ENCODE measurements around the gene MITF.

The MITF gene

GRCh38 chr3:69993757-69994156, 254.5 kb downstream of the MITF start:
- TF ChIP-seq EZH2 (IDR thresholded peaks at IDR 0.05; ENCODE audit: borderline replicate concordance, low read length) (no peak), CTCF (IDR thresholded peaks at IDR 0.05; ENCODE audit: low read length) (no peak)
- Histone ChIP-seq H3K4me2 (ENCODE audit: low read length) (no peak overlapping the region), H4K20me1 (ENCODE audit: insufficient read depth, low read length) (no peaks in the 10 kb centered on the region), H3K9me2 (ENCODE audit: low read depth, low read length) (no peaks in the 10 kb centered on the region), H2AFZ (ENCODE audit: low read length) (no peak overlapping the region), H3K9ac (ENCODE audit: low read length) (no peak overlapping the region), H3K27me3 (ENCODE audit: insufficient read depth, low read length) (no peaks in the 10 kb centered on the region), H3F3A (ENCODE audit: insufficient read depth, low read length) (no peaks in the 10 kb centered on the region), H3K36me3 (ENCODE audit: insufficient read depth, low read length) (no peaks in the 10 kb centered on the region), H3K4me1 (ENCODE audit: insufficient read depth, low read length, severe bottlenecking) (no peaks in the 10 kb centered on the region), H3K27ac (ENCODE audit: low read depth, low read length, poor library complexity, severe bottlenecking) (no peak overlapping the region), H3K9me3 (ENCODE audit: low read length) (no peaks in the 10 kb centered on the region), H3K79me2 (ENCODE audit: insufficient read depth, low read length) (no peaks in the 10 kb centered on the region), H3K4me3 (ENCODE audit: low read depth, low read length, poor library complexity, severe bottlenecking) (no peak overlapping the region)

GRCh38 chr3:69994919-69995318, 255.7 kb downstream of the MITF start:
- no peaks in the 10 kb centered on the region for H3K9me3 ChIP-seq (ENCODE audit: low read length)
- no peak overlapping the region for H3K27ac ChIP-seq (ENCODE audit: low read depth, low read length, poor library complexity, severe bottlenecking)
- H4K20me1 ChIP-seq (ENCODE audit: insufficient read depth, low read length), result no peaks in the 10 kb centered on the region
- no peaks in the 10 kb centered on the region for H3K9me2 ChIP-seq (ENCODE audit: low read depth, low read length)
- H3K4me3 ChIP-seq (ENCODE audit: low read depth, low read length, poor library complexity, severe bottlenecking), result no peak overlapping the region
- no peaks in the 10 kb centered on the region for H3K27me3 ChIP-seq (ENCODE audit: insufficient read depth, low read length)
- no peaks in the 10 kb centered on the region for H3K36me3 ChIP-seq (ENCODE audit: insufficient read depth, low read length)
- no peak for TF ChIP-seq EZH2 (IDR thresholded peaks at IDR 0.05; ENCODE audit: borderline replicate concordance, low read length)
- no peak for TF ChIP-seq CTCF (IDR thresholded peaks at IDR 0.05; ENCODE audit: low read length)
- H3K4me1 ChIP-seq (ENCODE audit: insufficient read depth, low read length, severe bottlenecking), result no peaks in the 10 kb centered on the region
- no peak overlapping the region for H3K9ac ChIP-seq (ENCODE audit: low read length)
- no peaks in the 10 kb centered on the region for H3K79me2 ChIP-seq (ENCODE audit: insufficient read depth, low read length)
- H3F3A ChIP-seq (ENCODE audit: insufficient read depth, low read length), result no peaks in the 10 kb centered on the region
- H3K4me2 ChIP-seq (ENCODE audit: low read length), result no peak overlapping the region
- H2AFZ ChIP-seq (ENCODE audit: low read length), result no peak overlapping the region

- H3K36me3 ChIP-seq (ENCODE audit: insufficient read depth, low read length), result no peaks in the 10 kb centered on the region
- no peaks in the 10 kb centered on the region for H3K9me2 ChIP-seq (ENCODE audit: low read depth, low read length)
- H4K20me1 ChIP-seq (ENCODE audit: insufficient read depth, low read length), result no peaks in the 10 kb centered on the region
- H3K27ac ChIP-seq (ENCODE audit: low read depth, low read length, poor library complexity, severe bottlenecking), result no peak overlapping the region
- no peaks in the 10 kb centered on the region for H3K4me1 ChIP-seq (ENCODE audit: insufficient read depth, low read length, severe bottlenecking)
- no peak for TF ChIP-seq EZH2 (IDR thresholded peaks at IDR 0.05; ENCODE audit: borderline replicate concordance, low read length)
- H3K9me3 ChIP-seq (ENCODE audit: low read length), result no peaks in the 10 kb centered on the region
- H3K79me2 ChIP-seq (ENCODE audit: insufficient read depth, low read length), result no peaks in the 10 kb centered on the region
- no peak overlapping the region for H3K9ac ChIP-seq (ENCODE audit: low read length)
- no peaks in the 10 kb centered on the region for H3K27me3 ChIP-seq (ENCODE audit: insufficient read depth, low read length)
- H2AFZ ChIP-seq (ENCODE audit: low read length), result no peak overlapping the region
- H3K4me2 ChIP-seq (ENCODE audit: low read length), result no peak overlapping the region
- H3K4me3 ChIP-seq (ENCODE audit: low read depth, low read length, poor library complexity, severe bottlenecking), result no peak overlapping the region
- no peaks in the 10 kb centered on the region for H3F3A ChIP-seq (ENCODE audit: insufficient read depth, low read length)
Measured at GRCh38 chr3:69997631-69998307, 258.5 kb downstream of the MITF start.

GRCh38 chr3:69998759-69999139, 259.5 kb downstream of the MITF start:
- Histone ChIP-seq H3K79me2 (ENCODE audit: insufficient read depth, low read length) (no peaks in the 10 kb centered on the region), H4K20me1 (ENCODE audit: insufficient read depth, low read length) (no peaks in the 10 kb centered on the region), H3K9me3 (ENCODE audit: low read length) (no peaks in the 10 kb centered on the region), H3K4me3 (ENCODE audit: low read depth, low read length, poor library complexity, severe bottlenecking) (no peak overlapping the region), H2AFZ (ENCODE audit: low read length) (no peak overlapping the region), H3F3A (ENCODE audit: insufficient read depth, low read length) (no peaks in the 10 kb centered on the region), H3K27me3 (ENCODE audit: insufficient read depth, low read length) (no peaks in the 10 kb centered on the region), H3K4me1 (ENCODE audit: insufficient read depth, low read length, severe bottlenecking) (no peaks in the 10 kb centered on the region), H3K27ac (ENCODE audit: low read depth, low read length, poor library complexity, severe bottlenecking) (no peak overlapping the region), H3K9me2 (ENCODE audit: low read depth, low read length) (no peaks in the 10 kb centered on the region), H3K36me3 (ENCODE audit: insufficient read depth, low read length) (no peaks in the 10 kb centered on the region), H3K9ac (ENCODE audit: low read length) (no peak overlapping the region), H3K4me2 (ENCODE audit: low read length) (no peak overlapping the region)
- TF ChIP-seq CTCF (IDR thresholded peaks at IDR 0.05; ENCODE audit: low read length), result no peak
- no peak for TF ChIP-seq EZH2 (IDR thresholded peaks at IDR 0.05; ENCODE audit: borderline replicate concordance, low read length)

Data from OCI-LY1 (cell line).